GM18508 (cell line): ENCODE results near the gene DCP2.

Experiments
- ATAC-seq: cut with Tn5 transposase; IDR thresholded peaks from one replicate; pipeline ENCODE4 v1.9.1; 2021; ENCODE audit warnings: moderate number of reproducible peaks; ENCODE audit not compliant: insufficient read depth, unreplicated experiment

The DCP2 gene

DNA sequence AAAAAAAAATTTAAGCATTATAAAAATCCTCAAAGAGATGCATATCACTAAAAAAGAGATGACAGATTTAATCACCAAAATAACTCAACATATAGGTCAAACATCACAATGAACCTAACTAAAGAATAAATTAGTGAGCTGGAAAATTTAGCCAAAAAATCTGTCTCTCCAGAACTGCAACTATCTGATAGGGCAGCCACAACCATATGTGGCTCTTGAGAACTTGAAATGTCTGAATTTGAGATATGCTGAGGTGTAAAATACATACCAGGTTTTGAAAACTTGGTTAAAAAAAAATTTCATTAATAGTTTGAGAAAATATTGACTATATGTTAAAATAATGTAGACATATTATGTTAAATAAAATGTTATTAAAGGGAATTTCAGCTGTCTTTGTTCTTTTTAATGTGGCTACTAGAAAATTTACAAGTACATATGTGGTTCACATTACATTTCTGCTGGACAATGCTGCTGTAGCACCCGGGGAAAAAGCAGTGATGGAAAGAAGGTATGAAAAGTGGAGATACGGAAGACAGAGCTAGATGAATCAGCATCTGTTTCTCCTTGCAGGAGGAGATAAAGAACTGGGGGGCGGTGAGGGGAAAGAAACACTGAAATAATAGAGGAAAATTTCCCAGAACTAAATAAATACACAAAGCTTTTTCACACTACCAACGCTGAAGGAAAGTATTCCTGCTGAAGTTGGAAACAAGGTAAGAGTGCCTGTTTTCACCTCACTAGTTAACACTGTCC is 66.1 kb downstream of the DCP2 start:
- no peak for ATAC-seq

DNA sequence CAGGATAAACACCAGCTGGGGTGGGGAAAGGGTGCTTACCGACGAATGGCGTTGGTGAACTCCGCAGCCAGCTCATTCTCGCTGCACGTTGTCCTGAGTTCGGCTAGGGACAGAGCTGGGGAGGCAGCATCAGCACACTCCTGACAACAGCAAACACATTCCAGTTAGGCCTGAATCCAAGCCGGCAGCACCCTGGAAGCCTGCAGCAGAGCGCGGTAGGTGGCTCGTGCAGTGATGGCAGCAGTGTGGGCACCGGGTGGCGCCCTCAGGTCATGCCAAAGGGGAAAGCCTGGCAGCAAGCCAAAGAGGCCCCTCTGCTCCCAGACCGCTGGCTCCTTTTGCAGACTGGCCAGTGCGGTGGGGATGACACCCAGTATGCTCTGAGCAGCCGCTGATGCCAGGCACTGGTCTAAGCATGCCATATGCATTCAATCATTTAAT is 66.9 kb downstream of the DCP2 start:
- ATAC-seq: no peak

DNA sequence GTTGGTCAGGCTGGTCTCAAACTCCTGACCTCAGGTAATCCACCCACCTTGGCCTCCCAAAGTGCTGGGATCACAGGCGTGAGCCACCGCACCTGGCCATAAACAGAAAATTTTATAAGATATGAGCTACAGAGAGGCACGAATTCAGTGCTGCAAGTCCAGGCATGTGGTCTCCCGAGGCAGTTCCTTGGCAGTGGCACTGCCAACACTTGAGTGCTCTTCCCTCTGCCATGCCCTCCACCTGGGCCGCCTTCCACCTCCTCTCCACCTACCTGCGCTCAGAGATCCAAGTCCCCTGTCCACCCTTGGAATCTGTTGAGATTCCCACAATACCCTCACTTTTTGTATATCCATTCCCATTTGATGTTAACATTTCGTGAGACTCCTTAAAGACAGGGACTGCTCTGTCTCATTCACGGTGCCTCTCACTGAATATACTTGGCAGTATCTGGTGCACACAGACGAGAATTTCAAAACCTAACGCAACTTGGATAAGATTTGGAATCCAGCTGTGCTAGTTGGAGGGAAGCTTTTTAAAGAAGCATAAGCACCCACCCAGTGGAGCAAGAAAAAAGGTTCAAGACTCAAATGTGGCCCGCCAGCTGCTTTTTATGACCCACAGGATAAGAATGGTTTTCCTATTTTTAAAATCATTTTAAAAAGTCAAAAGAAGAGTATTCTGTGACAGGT is 68.3 kb downstream of the DCP2 start:
- no peak for ATAC-seq

DNA sequence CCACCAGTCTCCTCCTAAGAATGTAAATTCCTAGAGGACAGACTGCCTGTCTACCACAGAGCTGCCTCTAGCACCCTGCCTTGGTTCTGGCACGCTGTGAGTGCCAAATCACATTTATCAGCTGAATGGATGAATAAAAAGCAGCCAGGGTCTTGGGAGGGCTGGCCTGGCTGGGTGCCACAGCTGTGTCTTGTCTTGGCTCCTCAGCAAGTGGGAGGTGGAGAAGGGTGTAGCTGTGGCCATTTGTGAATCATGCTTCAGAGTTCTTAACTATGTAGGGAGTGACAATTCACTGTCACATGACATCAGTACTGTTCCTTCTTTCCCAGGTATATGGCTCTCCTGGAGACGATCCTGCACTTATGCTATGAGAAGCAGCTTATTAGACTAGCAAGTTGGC is 70.6 kb downstream of the DCP2 start:
- no peak for ATAC-seq

DNA sequence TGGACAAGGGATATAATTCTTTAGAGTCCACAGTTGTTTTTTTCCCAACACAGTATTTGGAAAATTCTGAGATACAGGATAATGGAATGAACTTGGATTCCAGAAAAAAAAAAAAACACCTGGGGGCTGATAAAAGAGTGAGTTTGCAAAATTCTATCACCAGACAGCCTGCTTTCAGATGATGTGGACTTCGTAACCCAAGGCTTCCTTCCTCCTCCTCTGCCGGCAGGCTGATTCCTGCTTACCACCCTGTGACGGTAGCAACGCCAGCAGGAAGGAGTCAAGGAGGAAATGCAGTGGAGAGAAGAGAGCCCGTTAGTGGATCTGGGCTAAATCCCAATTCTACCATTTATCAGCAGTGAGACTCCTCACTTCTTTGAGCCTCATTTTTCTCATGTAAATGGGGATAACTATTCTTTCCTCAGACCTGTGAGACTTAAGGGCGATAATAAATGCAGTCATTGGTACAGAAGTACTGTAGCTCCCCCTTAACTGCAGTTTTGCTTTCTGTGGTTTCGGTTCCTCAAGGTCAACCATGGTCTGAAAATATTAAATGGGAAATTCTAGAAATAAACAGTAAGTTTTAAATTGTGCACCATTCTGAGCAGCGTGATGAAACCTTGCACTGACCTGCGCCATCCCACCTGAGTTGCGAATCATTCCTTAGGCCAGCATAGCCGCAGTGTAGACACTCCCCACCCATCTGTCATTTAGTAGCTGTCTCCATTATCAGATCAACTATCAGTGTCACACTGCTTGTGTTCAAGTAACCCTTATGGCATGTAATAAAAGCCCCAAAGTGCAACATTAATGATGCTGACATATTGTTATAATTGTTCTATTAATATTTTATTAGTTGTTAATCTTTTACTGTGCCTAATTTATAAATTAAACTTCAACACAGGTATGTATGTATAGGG is 71.4 kb downstream of the DCP2 start:
- peak; percentile 91 for ATAC-seq

DNA sequence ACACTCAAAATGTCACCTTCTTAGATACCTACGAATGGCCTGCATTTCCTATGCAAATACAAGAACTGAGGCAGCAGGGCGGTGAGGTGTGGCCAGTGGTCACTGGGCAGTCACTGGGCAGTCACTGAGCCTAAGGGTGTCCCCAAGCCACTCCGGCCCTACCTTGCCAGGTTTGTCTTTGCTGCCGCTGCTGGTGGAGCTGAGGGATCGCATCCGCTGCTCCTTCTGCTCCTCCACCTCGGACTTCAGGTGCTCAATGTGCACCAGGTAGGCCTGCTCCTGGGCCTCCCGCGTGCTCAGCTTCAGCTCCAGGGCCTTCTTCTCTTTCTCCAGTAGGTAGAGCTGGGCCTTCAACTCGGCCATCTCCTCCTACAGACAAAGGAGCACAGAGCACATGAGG is 72.3 kb downstream of the DCP2 start:
- ATAC-seq: no peak

DNA sequence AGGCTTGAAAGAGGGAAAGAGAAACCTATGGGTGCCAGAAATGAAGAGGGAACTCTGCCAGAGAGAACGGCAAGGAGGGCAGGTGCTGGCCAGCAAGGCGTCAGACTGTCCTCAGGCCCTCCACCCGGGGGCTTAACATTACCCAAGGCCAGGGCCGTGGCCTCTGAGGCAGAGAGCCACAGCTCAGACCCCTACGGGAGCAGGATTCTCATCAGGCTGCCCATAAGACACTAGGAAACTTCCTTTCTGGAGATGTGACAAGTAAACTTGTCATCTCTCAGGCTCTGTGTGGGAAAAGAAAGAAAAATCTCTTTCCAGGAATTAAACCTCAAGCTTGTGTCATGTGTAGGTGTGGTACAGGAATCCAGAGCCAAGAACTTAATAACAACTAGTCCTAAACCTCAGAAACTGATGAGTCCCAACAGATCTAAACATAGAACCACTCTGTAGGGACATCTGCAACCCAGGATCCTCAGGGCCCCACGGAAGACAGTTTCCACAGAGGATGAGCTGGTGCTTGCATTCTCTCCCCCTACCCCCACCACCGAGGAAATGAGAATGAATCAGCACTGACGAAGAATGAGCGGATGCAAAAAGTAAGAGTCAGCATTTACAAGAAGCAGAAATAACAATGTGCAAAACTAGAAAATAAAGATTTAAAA is 74.3 kb downstream of the DCP2 start:
- ATAC-seq: no peak

DNA sequence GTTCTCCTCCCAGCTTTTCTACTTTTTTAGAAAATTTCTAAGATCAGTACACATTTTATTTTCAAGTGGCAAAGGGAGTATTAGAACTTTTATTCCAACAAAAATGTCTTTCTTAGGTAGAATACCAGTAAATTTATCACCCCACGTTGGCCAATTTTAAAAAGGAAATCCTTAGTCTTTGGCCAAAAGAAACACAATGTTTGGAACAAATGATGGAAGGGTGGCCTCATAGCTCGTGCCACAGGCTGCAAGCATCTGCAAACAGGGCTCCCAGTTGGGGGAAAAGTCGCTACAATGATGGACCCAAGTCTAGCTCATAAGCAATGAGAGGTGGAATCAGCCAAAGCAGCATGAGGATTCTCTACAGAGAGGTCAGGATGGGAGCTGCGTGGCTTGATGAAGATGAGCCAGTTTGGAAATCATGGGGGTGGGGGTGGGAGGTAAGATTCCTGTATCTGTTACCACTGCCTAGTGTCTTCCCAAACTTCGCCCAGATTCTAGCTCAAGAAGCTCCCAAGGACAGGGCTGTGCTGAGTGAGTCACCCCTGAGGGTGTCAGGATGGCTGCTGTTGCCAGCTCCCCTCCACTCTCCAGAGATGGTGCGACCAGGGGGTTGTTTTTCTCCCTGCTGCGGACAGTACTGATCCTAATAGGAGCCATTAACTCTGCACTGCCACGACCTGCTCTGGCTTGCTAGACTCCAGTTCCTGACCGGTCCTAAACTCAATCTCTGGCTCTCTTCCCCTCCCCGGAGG is 75.6 kb downstream of the DCP2 start:
- ATAC-seq: no peak

DNA sequence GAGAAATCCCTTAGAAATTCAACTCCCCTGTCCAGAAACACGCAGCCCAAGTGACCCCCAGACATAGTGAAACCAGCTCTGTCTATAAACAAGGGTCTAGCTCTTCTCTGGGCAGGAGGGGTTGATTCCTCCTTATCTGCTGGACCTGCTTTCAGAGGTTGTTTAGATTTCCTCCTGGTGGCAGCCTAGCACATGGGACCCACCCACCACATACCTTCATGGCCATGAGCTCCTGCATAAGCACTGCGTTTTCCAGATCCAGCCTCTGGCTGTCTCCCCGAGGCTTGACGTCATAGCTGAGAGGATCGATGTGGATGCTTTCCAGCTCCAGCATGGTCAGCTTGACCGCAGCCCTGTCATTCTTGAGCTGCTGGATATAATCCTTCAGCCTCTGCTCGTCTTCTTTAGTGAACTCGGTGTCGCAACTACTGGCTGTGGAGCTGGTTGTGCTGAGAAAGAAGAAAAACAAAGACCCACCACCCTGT is 77.0 kb downstream of the DCP2 start:
- ATAC-seq: no peak

DNA sequence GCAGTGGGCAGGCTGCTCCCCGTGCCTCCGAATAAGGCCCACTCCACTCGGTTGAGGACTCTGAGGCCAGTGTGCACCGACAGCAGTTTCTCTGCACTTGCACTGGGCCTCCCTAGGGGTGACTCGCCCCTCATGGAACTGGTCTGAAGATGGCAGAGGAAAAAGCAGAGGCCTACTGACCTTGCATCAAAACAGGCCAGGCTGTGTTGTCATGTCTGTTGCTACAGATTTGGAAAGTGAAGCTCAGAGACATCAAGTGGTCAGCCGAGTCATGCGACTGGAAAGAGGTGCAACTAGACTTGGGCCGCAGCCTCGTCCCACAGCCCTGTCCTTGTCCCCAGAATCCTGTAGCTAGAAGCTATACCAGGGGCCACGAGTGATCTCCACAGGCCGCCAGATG is 78.3 kb downstream of the DCP2 start:
- ATAC-seq: no peak

DNA sequence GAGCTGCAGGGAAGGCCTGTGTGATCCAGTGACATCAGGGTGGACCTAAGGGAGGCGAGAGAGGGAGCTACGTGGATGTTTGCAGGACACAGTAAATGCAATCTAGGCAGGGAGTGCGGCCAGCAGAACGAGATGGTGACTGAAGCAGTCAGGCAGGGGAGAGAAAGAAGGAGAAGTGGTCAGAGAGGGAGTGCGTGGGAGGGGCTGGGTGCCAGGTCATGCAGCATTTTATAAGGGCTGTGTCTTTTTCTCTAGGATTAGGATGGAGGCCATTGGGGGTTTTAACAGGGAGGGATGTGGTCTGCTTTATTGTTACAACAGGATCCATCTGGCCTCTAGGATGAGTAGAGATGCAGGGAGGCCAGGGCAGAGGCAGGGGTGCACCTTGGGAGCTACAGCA is 80.4 kb downstream of the DCP2 start:
- ATAC-seq: no peak

DNA sequence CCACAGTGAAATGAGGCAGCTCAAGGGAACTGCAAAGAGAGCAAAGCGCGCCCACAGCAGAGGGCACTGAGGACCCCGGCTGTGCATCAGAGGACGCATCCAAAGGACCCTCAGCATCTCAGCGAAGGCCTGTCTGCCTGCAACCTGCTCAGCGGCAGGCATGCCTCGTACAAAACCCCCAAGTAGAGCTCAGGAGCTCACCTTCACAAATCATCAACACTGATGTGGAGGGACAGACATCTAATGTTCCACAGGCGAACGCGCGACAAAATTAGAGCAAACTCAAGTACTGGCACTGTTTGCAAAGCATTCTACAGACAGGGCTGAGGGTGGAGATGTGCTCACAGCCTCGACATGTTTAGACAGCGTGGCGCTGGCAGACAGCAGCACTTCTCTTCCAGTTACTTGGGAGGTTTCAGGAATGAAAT is 81.0 kb downstream of the DCP2 start:
- no peak for ATAC-seq

DNA sequence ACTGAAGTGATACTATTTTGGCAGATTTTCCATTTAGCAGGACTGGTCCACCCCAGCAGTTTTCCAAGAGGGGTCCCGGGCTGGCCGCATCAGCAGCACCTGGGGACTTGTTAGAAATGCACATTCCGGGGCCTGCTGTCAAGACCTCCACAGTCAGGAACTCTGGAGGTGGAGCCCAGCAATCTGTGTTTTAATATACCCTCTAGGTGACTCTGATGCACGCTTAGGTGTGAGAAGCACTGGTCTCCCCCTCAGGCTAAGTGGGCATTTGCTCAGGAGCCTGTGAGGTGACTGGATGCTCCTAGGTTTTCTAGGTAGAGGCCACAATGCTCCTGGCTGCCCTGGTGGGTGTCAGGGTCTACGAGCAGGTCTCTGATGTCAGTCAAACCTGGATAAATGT is 81.7 kb downstream of the DCP2 start:
- ATAC-seq: no peak

DNA sequence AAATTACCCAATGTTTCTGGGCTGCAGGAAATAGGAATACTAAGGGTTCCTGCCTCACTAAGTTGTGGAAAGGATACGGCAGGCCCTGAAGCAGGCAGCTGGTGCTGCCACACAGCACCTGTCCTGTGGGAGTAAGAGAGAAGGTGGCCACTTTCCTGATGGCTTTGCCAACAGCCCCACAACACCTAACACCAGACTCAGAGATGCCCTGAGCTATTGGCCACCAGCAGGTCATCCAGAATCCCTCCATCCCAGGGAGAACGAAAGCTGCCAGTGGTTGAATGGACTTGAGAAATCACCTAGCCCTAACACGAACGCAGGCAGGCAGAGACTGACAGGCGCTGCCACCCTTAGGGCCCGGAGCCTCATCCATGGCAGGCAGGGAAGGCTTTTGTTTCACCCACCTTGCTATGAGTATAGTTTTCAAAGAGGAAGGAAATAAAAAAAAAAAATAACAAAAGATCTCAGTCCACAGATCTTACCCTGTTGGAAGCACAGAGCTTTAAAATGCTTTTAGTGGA is 82.2 kb downstream of the DCP2 start:
- ATAC-seq: no peak

DNA sequence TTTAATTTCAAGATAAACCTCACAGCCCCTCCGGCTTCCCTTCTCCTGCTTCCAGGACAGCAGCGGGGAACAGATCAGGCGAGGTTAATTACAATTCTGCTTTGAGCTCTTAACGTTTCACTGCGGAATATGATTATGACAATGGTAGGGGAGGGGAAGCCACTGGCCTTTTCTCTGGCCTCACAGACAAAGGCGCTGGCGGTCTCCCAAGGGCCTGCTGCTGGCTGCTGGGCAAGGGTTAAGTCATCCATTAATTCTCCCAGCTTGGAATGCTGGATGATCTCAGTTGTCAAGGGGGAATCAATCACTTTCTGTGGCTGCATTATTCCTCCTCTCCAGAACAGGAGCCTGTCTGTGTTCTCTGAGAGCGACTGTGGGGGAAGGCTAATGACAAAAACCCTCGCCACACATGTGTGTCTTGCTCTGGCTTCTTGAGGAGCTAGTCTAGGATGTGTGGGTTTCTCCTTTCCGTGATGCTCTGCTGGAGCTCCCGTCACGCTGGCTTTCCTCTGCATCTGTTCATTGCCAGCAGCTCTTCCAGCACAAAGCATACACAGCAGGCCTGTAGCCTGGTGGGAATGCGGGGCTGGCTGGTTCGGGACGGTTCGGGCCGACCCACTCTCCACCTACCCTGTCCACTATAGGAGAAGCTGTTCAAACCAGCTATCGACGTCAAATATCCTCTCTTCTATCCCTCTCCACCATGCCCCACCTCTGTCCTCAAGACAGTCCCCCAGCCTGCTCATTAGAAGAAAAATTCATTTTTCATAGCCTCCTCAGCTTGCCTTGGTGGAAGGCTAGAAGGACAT is 82.8 kb downstream of the DCP2 start:
- no peak for ATAC-seq

DNA sequence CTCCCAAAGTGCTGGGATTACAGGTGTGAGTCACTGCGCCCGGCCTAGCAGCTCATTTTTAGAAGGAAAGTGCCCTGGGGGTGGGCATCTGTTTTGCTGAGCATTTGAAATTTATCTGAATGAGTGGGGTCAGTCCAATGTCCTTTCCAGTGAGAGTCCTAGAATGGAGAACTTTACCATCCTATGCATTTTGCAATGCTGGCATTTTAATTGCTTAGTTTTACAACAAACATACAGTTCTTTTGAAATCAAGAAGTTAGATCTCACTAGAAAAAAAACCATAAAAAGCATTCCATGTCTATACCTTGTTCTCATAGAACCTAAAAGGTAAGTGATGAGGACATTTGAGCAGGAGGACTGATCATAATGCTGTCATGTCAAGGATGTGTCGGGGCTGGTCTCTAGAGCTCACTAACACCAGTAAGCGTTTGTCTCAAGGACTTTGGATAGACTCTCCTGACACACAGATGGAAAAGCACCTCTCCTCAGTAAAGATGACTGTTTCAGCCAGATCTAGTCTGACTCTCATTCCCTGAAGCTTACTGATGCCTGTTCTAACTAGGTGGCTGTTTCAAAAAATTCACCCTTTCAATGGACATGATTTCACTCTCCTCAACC is 83.9 kb downstream of the DCP2 start:
- ATAC-seq: no peak

DNA sequence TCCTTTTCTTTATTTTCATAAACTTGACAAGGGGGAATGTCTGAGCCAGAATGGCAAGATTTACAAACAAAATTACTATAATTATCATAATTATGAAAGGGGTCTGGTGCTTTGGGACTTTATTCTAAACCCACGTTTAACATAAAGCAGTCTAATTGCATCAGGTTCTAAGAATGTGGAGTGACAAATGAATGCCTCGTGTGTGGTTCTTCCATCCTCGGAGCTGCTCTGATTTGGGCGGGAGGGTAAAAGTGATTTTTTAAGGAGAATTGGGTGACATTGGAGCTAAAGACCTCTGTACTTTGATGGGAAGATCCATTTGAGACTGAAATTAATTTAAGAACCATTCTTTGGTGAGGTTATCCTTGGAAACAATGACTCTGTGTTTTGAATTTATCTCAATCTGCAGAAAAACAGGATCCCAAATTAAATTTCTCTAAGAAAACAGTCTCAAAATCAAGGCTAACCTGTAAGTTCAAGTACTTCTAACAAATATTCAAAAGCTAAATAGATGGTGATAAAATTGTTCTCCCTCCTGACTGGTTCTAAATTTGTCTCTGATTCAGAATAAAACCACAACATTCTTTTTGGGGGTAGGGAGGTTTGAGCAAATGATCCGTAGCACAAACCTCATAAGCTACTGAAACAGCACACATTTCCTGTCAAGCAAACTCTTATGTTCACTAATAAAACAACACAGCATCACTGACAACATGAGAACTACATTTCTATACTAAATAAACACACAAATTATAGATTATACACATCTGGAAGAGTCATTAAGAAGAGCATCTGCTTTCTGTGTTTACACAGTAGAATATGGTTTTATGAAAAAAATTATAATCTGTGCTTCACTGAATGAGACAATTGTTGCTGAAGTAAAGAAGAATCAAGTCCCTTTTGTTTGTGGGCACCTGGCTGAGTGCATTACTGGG is 85.5 kb downstream of the DCP2 start:
- no peak for ATAC-seq
